Mesodermal cell (in vitro differentiated cells): ENCODE data around the gene EPHA3.

ENCODE experiments used
- H3K27ac ChIP-seq: 2 replicates; pipeline ENCODE4 v1.7.0; 2013; ENCODE audit warnings: mild to moderate bottlenecking, low read depth, low read length, moderate library complexity; ENCODE audit not compliant: severe bottlenecking
- H3K36me3 ChIP-seq: 2 replicates; pipeline ENCODE4 v1.7.1; 2013; ENCODE audit warnings: mild to moderate bottlenecking, low read length, moderate library complexity; ENCODE audit not compliant: control insufficient read depth, insufficient read depth
- H3K4me1 ChIP-seq: one replicate; pipeline ENCODE4 v1.7.1; 2013; ENCODE audit warnings: mild to moderate bottlenecking, low read length; ENCODE audit not compliant: insufficient read depth, control insufficient read depth, poor library complexity, severe bottlenecking
- H3K4me3 ChIP-seq: 2 replicates; pipeline ENCODE4 v1.7.0; 2013; ENCODE audit warnings: low read length, control low read depth, mild to moderate bottlenecking; ENCODE audit not compliant: insufficient read depth, poor library complexity, severe bottlenecking; ENCODE audit errors: extremely low read depth
- H3K9me3 ChIP-seq: 2 replicates; pipeline ENCODE4 v1.7.1; 2013; ENCODE audit warnings: mild to moderate bottlenecking, low read length, moderate library complexity; ENCODE audit not compliant: control insufficient read depth
- WGBS, 2 experiments: methylation state at CpG; one replicate each; pipeline ENCODE4 v1.1.5; 2013; ENCODE audit warnings: missing lambda C conversion rate in 2 of 2; ENCODE audit not compliant: insufficient coverage in 2 of 2; 5-methylcytosine and 5-hydroxymethylcytosine counted together

Gene EPHA3

DNA sequence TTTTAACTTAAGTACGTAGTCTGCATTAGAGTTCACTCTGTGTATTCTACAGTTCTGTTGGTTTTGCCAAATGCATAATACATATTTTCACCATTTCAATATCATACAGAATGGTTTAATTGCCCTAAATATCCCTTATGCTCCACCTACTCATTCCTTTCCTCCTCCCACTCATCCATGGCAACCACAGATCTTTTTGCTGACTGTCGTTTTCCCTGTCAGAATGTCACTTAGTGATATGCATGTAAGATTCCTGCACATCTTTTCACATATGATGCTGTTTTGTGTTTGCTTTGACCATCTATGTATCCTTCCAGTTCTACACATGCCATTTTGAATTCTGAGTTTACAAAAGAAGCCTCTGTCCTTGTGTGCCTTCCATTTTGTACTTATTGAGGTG is 36.7 kb downstream of the EPHA3 start:
- Histone ChIP-seq H3K9me3 (no peaks in the 10 kb centered on the region), H3K4me1 (no peaks in the 10 kb centered on the region), H3K27ac (no peak overlapping the region), H3K4me3 (no peak overlapping the region), H3K36me3 (no peaks in the 10 kb centered on the region)
- no CpG with 5 or more reads among the region's 2 CpGs for WGBS, 2 experiments

GRCh38 chr3:89145995-89146394 is 38.6 kb downstream of the EPHA3 start:
- no peaks in the 10 kb centered on the region for H3K9me3 ChIP-seq
- H3K27ac ChIP-seq, result no peak overlapping the region
- H3K4me1 ChIP-seq, result no peaks in the 10 kb centered on the region
- no peak overlapping the region for H3K4me3 ChIP-seq
- no peaks in the 10 kb centered on the region for H3K36me3 ChIP-seq

- Histone ChIP-seq H3K4me3 (no peak overlapping the region), H3K27ac (no peak overlapping the region), H3K4me1 (no peaks in the 10 kb centered on the region), H3K36me3 (no peaks in the 10 kb centered on the region), H3K9me3 (no peaks in the 10 kb centered on the region)
Observed at GRCh38 chr3:89154416-89154815, 47.0 kb downstream of the EPHA3 start.

DNA sequence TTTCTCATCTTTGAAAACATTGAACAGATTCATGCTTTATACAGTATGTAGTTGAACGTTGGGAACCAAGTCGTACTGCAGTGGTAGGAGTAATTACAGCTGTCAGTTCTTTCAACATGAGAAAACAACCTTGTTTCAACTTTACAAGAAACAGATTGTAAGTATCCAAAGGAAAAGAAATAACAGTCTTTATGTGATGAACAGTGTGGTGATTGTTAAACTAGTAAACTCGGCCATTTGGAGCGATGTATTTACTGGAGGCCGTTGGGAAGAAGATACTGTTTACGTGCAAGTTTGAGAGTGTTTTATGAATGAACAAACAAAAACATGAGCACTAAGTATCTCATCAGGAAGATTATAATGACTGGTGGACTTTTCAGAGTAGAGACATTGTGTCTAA is 48.4 kb downstream of the EPHA3 start:
- H3K4me3 ChIP-seq, result no peak overlapping the region
- no peaks in the 10 kb centered on the region for H3K9me3 ChIP-seq
- no peaks in the 10 kb centered on the region for H3K36me3 ChIP-seq
- no peaks in the 10 kb centered on the region for H3K4me1 ChIP-seq
- WGBS, 2 experiments, result 78 to 93% methylated on average over 3 to 4 of the region's 6 CpGs
- peak overlapping the region; percentile 57 for H3K27ac ChIP-seq

DNA sequence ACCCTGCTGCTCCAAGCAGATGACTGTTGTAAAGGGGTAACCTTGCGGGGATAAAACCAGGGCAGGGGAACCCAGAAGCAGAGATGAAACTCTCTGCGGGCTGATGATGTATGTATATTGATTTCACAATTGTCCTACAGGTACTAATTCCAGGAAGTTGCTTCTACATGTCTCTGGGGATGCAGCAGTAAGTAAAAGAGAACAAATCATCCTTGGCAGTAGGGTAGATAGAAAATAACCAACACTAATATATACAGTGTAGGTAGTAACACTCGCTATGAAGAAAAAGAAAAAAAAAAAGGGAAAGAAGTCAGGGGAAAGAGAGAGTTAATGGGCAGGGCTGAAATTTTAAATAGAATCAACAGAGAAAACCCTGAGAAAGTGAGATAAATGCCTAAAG is 50.2 kb downstream of the EPHA3 start:
- Histone ChIP-seq H3K36me3 (no peaks in the 10 kb centered on the region), H3K27ac (no peak overlapping the region), H3K4me1 (no peaks in the 10 kb centered on the region), H3K4me3 (no peak overlapping the region), H3K9me3 (no peaks in the 10 kb centered on the region)
- no CpG with 5 or more reads among the region's 3 CpGs for WGBS, 2 experiments

- Histone ChIP-seq H3K4me3 (no peak overlapping the region), H3K27ac (no peak overlapping the region), H3K4me1 (no peaks in the 10 kb centered on the region), H3K9me3 (no peaks in the 10 kb centered on the region), H3K36me3 (no peaks in the 10 kb centered on the region)
- WGBS, 2 experiments, result no CpG with 5 or more reads among the region's 2 CpGs
Observed at GRCh38 chr3:89159605-89160004, 52.2 kb downstream of the EPHA3 start.

DNA sequence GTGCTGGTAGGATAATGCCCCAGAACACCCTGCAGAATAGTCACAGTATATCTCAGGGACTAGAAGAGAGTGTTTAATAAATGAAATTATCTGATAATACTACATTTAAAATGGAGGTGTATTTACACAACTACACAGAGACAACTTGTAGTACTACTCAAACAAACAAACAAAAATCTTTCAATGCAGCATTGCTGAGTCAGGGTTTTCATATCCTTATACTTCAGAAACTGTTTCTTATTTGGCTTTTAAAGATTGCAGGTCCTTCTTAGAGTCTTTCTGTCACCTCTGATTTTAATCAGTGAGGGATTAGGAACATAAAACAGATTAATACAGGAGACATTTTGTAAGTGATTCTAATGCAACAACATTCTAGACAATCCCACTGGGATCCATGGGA is 57.4 kb downstream of the EPHA3 start:
- H3K4me1 ChIP-seq, result no peaks in the 10 kb centered on the region
- no peaks in the 10 kb centered on the region for H3K9me3 ChIP-seq
- H3K27ac ChIP-seq, result no peak overlapping the region
- H3K36me3 ChIP-seq, result no peaks in the 10 kb centered on the region
- H3K4me3 ChIP-seq, result no peak overlapping the region

- Histone ChIP-seq H3K27ac (no peak overlapping the region), H3K4me1 (no peaks in the 10 kb centered on the region), H3K36me3 (no peaks in the 10 kb centered on the region), H3K4me3 (no peak overlapping the region), H3K9me3 (no peaks in the 10 kb centered on the region)
- WGBS, 2 experiments, result 39 to 58% methylated on average over 2 to 5 of the region's 9 CpGs
Observed at GRCh38 chr3:89165636-89166263, 58.3 kb downstream of the EPHA3 start.

GRCh38 chr3:89171687-89172545 is 64.5 kb downstream of the EPHA3 start:
- no peak overlapping the region for H3K27ac ChIP-seq
- H3K4me3 ChIP-seq, result no peak overlapping the region
- no peaks in the 10 kb centered on the region for H3K36me3 ChIP-seq
- H3K4me1 ChIP-seq, result no peaks in the 10 kb centered on the region
- WGBS, 2 experiments, result 67 to 85% methylated on average over 1 to 2 of the region's 9 CpGs
- no peaks in the 10 kb centered on the region for H3K9me3 ChIP-seq

DNA sequence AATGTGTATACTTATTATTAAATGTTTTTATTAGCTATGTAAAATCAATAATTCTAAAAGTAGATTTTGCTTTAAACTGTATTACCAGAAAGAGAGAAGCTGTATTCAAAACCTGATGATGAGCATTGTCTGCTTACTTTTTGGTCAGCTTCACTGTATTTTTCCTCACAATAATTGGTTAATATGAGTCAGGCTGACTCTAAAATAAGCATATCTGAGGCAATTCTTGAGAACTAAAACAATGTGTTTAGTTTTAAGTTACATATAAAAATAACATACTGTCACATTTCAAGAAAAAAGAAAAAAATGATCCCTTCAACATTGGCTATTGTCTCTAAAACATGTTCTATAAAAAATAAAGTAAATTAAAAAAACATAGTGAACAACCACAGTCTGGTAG is 66.1 kb downstream of the EPHA3 start:
- no peaks in the 10 kb centered on the region for H3K4me1 ChIP-seq
- H3K36me3 ChIP-seq, result no peaks in the 10 kb centered on the region
- H3K27ac ChIP-seq, result no peak overlapping the region

DNA sequence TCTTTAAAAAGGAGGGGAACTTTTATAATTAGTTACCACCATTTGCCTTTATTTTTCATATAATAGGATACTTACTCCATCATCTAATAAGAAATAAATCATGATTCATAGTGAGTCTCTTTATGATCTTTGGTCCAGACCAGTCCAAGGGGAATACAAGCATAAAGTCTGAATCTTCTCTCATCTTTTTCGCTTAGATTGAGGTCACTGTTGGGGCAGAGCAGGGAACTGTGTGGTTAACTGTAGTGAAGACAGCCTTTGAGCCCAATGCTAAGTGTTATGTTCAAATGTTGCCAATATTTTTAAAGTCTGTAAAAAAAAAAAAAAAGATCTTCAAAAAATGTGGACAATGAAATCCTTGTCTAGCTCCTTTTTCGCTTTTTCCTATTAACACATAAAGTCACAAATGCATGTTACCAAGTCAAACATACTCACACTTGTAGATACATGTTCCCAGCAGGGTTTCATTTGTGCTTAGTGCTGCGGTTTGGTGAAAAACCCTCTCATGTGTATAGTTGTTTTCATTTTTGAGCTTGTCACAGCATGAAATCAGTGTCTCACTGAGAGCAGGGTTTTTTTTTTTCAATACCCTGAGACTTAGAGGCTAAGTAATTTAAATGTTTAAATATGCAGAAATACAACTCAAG is 72.1 kb downstream of the EPHA3 start:
- H3K9me3 ChIP-seq, result no peaks in the 10 kb centered on the region
- peak overlapping the region; percentile 33 for H3K27ac ChIP-seq
- no peak overlapping the region for H3K4me3 ChIP-seq
- no peaks in the 10 kb centered on the region for H3K36me3 ChIP-seq
- WGBS, 2 experiments, result 60% methylated on average over 2 of the region's 3 CpGs; no CpG with 5 or more reads in 1 of the 2 experiments
- H3K4me1 ChIP-seq, result no peaks in the 10 kb centered on the region

More for the DNA sequence above, 66.1 kb downstream of the EPHA3 start:
- no peak overlapping the region for H3K4me3 ChIP-seq
- no peaks in the 10 kb centered on the region for H3K9me3 ChIP-seq
